NCI-H1048 (cell line): ENCODE results near the gene POLDIP2.

Experiments
- DNase-seq: peaks from one replicate; lab custom pipeline; 2025; lab: John Stamatoyannopoulos, UW

Gene POLDIP2

GRCh38 chr17:28357061-28357900 lies at the start of gene POLDIP2:
Gene POLDIP2, minus strand, starts transcription at chr17:28357527. Its CDS starts 79 bp downstream, at chr17:28357448.
- peak; percentile 90 for DNase-seq

- DNase-seq: no peak
Observed at GRCh38 chr17:28406473-28406814, 49.1 kb upstream of the POLDIP2 start.

GRCh38 chr17:28405632-28406472 lies 48.5 kb upstream of the POLDIP2 start, which contains the start of gene SLC46A1:
Gene SLC46A1, minus strand, starts transcription at chr17:28406212. Its CDS starts 98 bp downstream, at chr17:28406114.
- no peak for DNase-seq

- no peak for DNase-seq
Observed at GRCh38 chr17:28404812-28405570, 47.7 kb upstream of the POLDIP2 start.

- no peak for DNase-seq
Observed at GRCh38 chr17:28404461-28404811, 47.1 kb upstream of the POLDIP2 start.

- no peak for DNase-seq
Observed at GRCh38 chr17:28404007-28404406, 46.7 kb upstream of the POLDIP2 start.

GRCh38 chr17:28402844-28403243 lies 45.5 kb upstream of the POLDIP2 start:
- no peak for DNase-seq

GRCh38 chr17:28402224-28402630 lies 44.9 kb upstream of the POLDIP2 start:
- DNase-seq: no peak

- no peak for DNase-seq
Observed at GRCh38 chr17:28399808-28400207, 42.5 kb upstream of the POLDIP2 start.

- no peak for DNase-seq
Observed at GRCh38 chr17:28398280-28398981, 41.1 kb upstream of the POLDIP2 start.

- no peak for DNase-seq
Observed at GRCh38 chr17:28397687-28398279, 40.5 kb upstream of the POLDIP2 start.

GRCh38 chr17:28397275-28397674 lies 39.9 kb upstream of the POLDIP2 start:
- no peak for DNase-seq

GRCh38 chr17:28396635-28397239 lies 39.4 kb upstream of the POLDIP2 start:
- DNase-seq: no peak

- DNase-seq: no peak
Observed at GRCh38 chr17:28395968-28396367, 38.6 kb upstream of the POLDIP2 start.

- no peak for DNase-seq
Observed at GRCh38 chr17:28395426-28395825, 38.1 kb upstream of the POLDIP2 start.

GRCh38 chr17:28394337-28395116 lies 37.2 kb upstream of the POLDIP2 start:
- no peak for DNase-seq

GRCh38 chr17:28392491-28392890 lies 35.2 kb upstream of the POLDIP2 start:
- no peak for DNase-seq

- no peak for DNase-seq
Observed at GRCh38 chr17:28391401-28391800, 34.1 kb upstream of the POLDIP2 start.

GRCh38 chr17:28390984-28391383 lies 33.7 kb upstream of the POLDIP2 start:
- no peak for DNase-seq

- DNase-seq: no peak
Observed at GRCh38 chr17:28390563-28390962, 33.2 kb upstream of the POLDIP2 start.
